Activated CD4-positive, alpha-beta T cell treated with anti-CD3 and anti-CD28 coated beads, Interleukin-2, amount 50 U/mL, for 1 hour (primary cell): ENCODE data around the gene STX1A.
"Not testable (repeated sequence)": the region's sequence is repeated elsewhere in the genome, so short reads cannot be mapped to it uniquely, and the experiment has no call there.

Source experiments
- DNase-seq: peaks from one replicate; pipeline ENCODE4 v3.0.0-alpha.2; 2020

Gene STX1A

GRCh38 chr7:73734619-73735527, 15.4 kb upstream of the STX1A start:
- peak; percentile 78 for DNase-seq

GRCh38 chr7:73732397-73732796, 12.9 kb upstream of the STX1A start:
- no peak for DNase-seq

- DNase-seq, result no peak
These were observed 11.0 kb upstream of the STX1A start for GRCh38 chr7:73730485-73730884.

GRCh38 chr7:73728551-73728950, 9.1 kb upstream of the STX1A start:
- no peak for DNase-seq

- DNase-seq, result no peak
These were observed 8.5 kb upstream of the STX1A start for GRCh38 chr7:73727952-73728351.

GRCh38 chr7:73726083-73726466, 6.6 kb upstream of the STX1A start:
- DNase-seq, result no peak

- no peak for DNase-seq
These were observed 4.3 kb upstream of the STX1A start for GRCh38 chr7:73723813-73724212.

- DNase-seq, result no peak
These were observed 3.3 kb upstream of the STX1A start for GRCh38 chr7:73722785-73723184.

GRCh38 chr7:73722182-73722581, 2.7 kb upstream of the STX1A start:
- DNase-seq, result not testable (repeated sequence)

GRCh38 chr7:73721377-73721817, 1.9 kb upstream of the STX1A start:
- DNase-seq, result no peak

- DNase-seq, result not testable (repeated sequence)
These were observed 974 bp upstream of the STX1A start for GRCh38 chr7:73720443-73720842.

- no peak for DNase-seq
These were observed 319 bp upstream of the STX1A start for GRCh38 chr7:73719806-73720169.

- peak; percentile 35 for DNase-seq
These were observed 1.0 kb downstream of the STX1A start for GRCh38 chr7:73718438-73718881.

GRCh38 chr7:73717991-73718405, 1.5 kb downstream of the STX1A start:
- peak; percentile 69 for DNase-seq

- DNase-seq, result no peak
These were observed 2.3 kb downstream of the STX1A start for GRCh38 chr7:73717025-73717807.

- no peak for DNase-seq
These were observed 3.1 kb downstream of the STX1A start for GRCh38 chr7:73716318-73716890.

GRCh38 chr7:73715648-73716317, 3.7 kb downstream of the STX1A start:
- no peak for DNase-seq

GRCh38 chr7:73713319-73713718, 6.2 kb downstream of the STX1A start:
- not testable (repeated sequence) for DNase-seq

- DNase-seq, result no peak
These were observed 6.7 kb downstream of the STX1A start for GRCh38 chr7:73712773-73713172.

GRCh38 chr7:73708961-73709549, 10.4 kb downstream of the STX1A start:
- DNase-seq, result no peak

GRCh38 chr7:73707045-73707631, 12.3 kb downstream of the STX1A start:
- DNase-seq, result peak; percentile 22
